ENCODE data around the gene PFDN1. TPM values are rescaled to one million over a fixed set of nuclear protein-coding genes. Genes with fewer than 3 reads are reported as not detected.
A peak's percentile ranks its signal among the peaks of the same experiment; 100 is the strongest.

Gene PFDN1
- total and polyA plus RNA-seq, 9 of the 15 experiments (the other 6 are each of a cell fraction or from before 2014, with no cell fraction given): 45.5 to 215 (median 78.0) TPM

GRCh38 chr5:140262221-140262620 lies 40.7 kb downstream of the PFDN1 start:
- ChIA-PET POLR2A (interaction anchor here (0.5 to 2.5 kb wide), 11 partner anchors 9 to 89 kb away, joined by 3 to 11 read pairs (median 3); partner anchors contain the start of gene PFDN1), CTCF (ENCODE audit: low intra/inter-chr PET ratio) (no interaction called here)
- Histone ChIP-seq H4K20me1 (replicated peaks; ENCODE audit: control insufficient read depth, insufficient read depth, low read length) (no peaks in the 10 kb centered on the region; the same call in 1 of the 2 replicates), H3K9me3 (replicated peaks; ENCODE audit: control insufficient read depth, insufficient read depth, low read depth, low read length) (no peaks in the 10 kb centered on the region), H3K4me2 (ENCODE audit: insufficient read depth, low read length) (no peak overlapping the region), H3K9ac (ENCODE audit: insufficient read depth in 1 of 2, low read depth in 2 of 2, low read length in 2 of 2) (peak overlapping the region in 1 of 2 experiments; percentile 38; a peak in 1 of 4 replicates), H3K9me1 (ENCODE audit: control insufficient read depth, insufficient read depth, low read length) (no peaks in the 10 kb centered on the region), H3K27me3 (ENCODE audit: control insufficient read depth in 2 of 2, insufficient read depth in 2 of 2, low read length in 2 of 2) (no peaks in the 10 kb centered on the region), H2AFZ (ENCODE audit: low read depth, low read length) (no peak overlapping the region), H3K79me2 (ENCODE audit: control insufficient read depth, insufficient read depth, low read length) (peaks cover 22% of the 10 kb centered on the region; the same call in 2 of the 3 replicates), H3K36me3 (ENCODE audit: control insufficient read depth, insufficient read depth, low read length) (peaks cover 27% of the 10 kb centered on the region; the same call in 2 of the 3 replicates), H3K27ac (ENCODE audit: extremely low read depth, low read depth, low read length) (peak overlapping the region; percentile 74; the same call in 1 of the 3 replicates), H3K4me3 (no peak overlapping the region), H3K4me1 (replicated peaks in 1 of 2; ENCODE audit: control insufficient read depth in 2 of 2, insufficient read depth in 2 of 2, low read length in 2 of 2) (peaks cover 3 to 10% of the 10 kb centered on the region in 2 experiments; a peak in 3 of 5 replicates)
- intact Hi-C loops (cut with micrococcal nuclease) (no loop called here), in situ Hi-C loops (cut with MboI) (no loop called here)
- DNase-seq (ENCODE audit: extremely low read depth in 1 of 4, low spot score in 3 of 4) (no peak), ATAC-seq (no peak), FAIRE-seq (no peak)
- TF ChIP-seq PTTG1 (tag; IDR thresholded peaks at IDR 0.05; ENCODE audit: low read depth): no peak
- no peak for TF ChIP-seq EZH2 (IDR thresholded peaks at IDR 0.05; ENCODE audit: borderline replicate concordance, low read depth, low read length)
- TF ChIP-seq HLTF (IDR thresholded peaks at IDR 0.05): no peak
- TF ChIP-seq XRCC4 (IDR thresholded peaks at IDR 0.05; ENCODE audit: extremely low read depth, insufficient read depth, insufficient read length): no peak
- no peak for TF ChIP-seq DIDO1 (tag; IDR thresholded peaks at IDR 0.05; ENCODE audit: low read depth)
- TF ChIP-seq DLX4 (CRISPR knock-in tag; IDR thresholded peaks at IDR 0.05): no peak
- TF ChIP-seq IFI16 (CRISPR knock-in tag; IDR thresholded peaks at IDR 0.05): no peak
- TF ChIP-seq TFE3 (CRISPR knock-in tag; IDR thresholded peaks at IDR 0.05): peak; percentile 60
- no peak for TF ChIP-seq ZFPM2 (CRISPR knock-in tag; IDR thresholded peaks at IDR 0.05)
- peak; percentile 45; the same call in 1 of the 2 replicates for TF ChIP-seq RAD51 (IDR thresholded peaks at IDR 0.05; ENCODE audit: borderline replicate concordance, low read depth)
- TF ChIP-seq SIRT6 (IDR thresholded peaks at IDR 0.05; ENCODE audit: low read depth, low read length): no peak
- 0 out of 2 replicates have a peak, but pooled peaks have one; percentile 6 for TF ChIP-seq FOXJ2 (tag; IDR thresholded peaks at IDR 0.05)
- no peak for TF ChIP-seq TGIF2 (CRISPR knock-in tag; IDR thresholded peaks at IDR 0.05)
- TF ChIP-seq BMI1 (IDR thresholded peaks at IDR 0.05; ENCODE audit: low read length): no peak
- no peak for TF ChIP-seq CUX1 (CRISPR knock-in tag; IDR thresholded peaks at IDR 0.05)
- TF ChIP-seq ZNF75A (CRISPR knock-in tag; IDR thresholded peaks at IDR 0.05): no peak
- BruUV-seq (replicated peaks): no TSS peak
- WGBS (ENCODE audit: insufficient coverage, low coverage, missing lambda C conversion rate): 74% methylated on average over 3 of the region's 3 CpGs

All from K562 (cell line).